Ectodermal cell (in vitro differentiated cells): ENCODE measurements around the gene SERINC2.

ENCODE experiments used
- H3K27ac ChIP-seq: 2 replicates; pipeline ENCODE4 v1.7.0; 2013; ENCODE audit warnings: mild to moderate bottlenecking, low read depth, low read length; ENCODE audit not compliant: insufficient read depth, poor library complexity, severe bottlenecking
- H3K27me3 ChIP-seq: 2 replicates; pipeline ENCODE4 v1.7.0; 2013; ENCODE audit warnings: mild to moderate bottlenecking, low read length; ENCODE audit not compliant: insufficient read depth, control insufficient read depth, poor library complexity, severe bottlenecking
- H3K36me3 ChIP-seq: one replicate; pipeline ENCODE4 v1.7.0; 2013; ENCODE audit warnings: low read length; ENCODE audit not compliant: control insufficient read depth, insufficient read depth
- H3K4me1 ChIP-seq: one replicate; pipeline ENCODE4 v1.7.0; 2013; ENCODE audit warnings: low read length; ENCODE audit not compliant: control insufficient read depth, insufficient read depth
- H3K4me3 ChIP-seq: 2 replicates; pipeline ENCODE4 v1.7.0; 2013; ENCODE audit warnings: low read depth, low read length, control low read depth; ENCODE audit not compliant: insufficient read depth
- H3K9me3 ChIP-seq: 2 replicates; pipeline ENCODE4 v1.7.0; 2013; ENCODE audit warnings: mild to moderate bottlenecking, low read length, moderate library complexity; ENCODE audit not compliant: control insufficient read depth
- WGBS, 2 experiments: methylation state at CpG; one replicate each; pipeline ENCODE4 v1.1.7; 2013; ENCODE audit warnings: missing lambda C conversion rate in 2 of 2; 5-methylcytosine and 5-hydroxymethylcytosine counted together

Gene SERINC2

GRCh38 chr1:31433396-31433930, 20.4 kb downstream of the SERINC2 start:
- WGBS, 2 experiments = 94 to 95% methylated on average over 6 of the region's 6 CpGs
- Histone ChIP-seq H3K9me3 (no peaks in the 10 kb centered on the region), H3K27me3 (no peaks in the 10 kb centered on the region), H3K4me3 (no peak overlapping the region), H3K27ac (no peak overlapping the region), H3K36me3 (no peaks in the 10 kb centered on the region), H3K4me1 (peaks cover 6% of the 10 kb centered on the region)

DNA sequence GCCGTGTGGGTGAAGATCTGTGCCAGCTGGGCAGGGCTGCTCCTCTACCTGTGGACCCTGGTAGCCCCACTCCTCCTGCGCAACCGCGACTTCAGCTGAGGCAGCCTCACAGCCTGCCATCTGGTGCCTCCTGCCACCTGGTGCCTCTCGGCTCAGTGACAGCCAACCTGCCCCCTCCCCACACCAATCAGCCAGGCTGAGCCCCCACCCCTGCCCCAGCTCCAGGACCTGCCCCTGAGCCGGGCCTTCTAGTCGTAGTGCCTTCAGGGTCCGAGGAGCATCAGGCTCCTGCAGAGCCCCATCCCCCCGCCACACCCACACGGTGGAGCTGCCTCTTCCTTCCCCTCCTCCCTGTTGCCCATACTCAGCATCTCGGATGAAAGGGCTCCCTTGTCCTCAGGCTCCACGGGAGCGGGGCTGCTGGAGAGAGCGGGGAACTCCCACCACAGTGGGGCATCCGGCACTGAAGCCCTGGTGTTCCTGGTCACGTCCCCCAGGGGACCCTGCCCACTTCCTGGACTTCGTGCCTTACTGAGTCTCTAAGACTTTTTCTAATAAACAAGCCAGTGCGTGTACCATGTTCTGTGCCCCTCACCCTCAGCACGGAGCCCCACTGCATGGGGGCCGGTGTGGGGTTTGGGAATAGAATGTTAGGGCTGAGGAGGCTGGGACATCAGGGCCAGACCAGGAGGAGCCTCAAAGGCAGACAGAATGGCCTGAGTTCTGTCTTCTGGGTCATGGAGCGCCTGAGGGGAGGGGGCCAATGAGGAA, 21.3 kb downstream of the SERINC2 start:
- Histone ChIP-seq H3K27ac (no peak overlapping the region), H3K9me3 (no peaks in the 10 kb centered on the region), H3K27me3 (no peaks in the 10 kb centered on the region), H3K36me3 (no peaks in the 10 kb centered on the region), H3K4me3 (no peak overlapping the region), H3K4me1 (peaks cover 6% of the 10 kb centered on the region)
- 55 to 58% methylated on average over 21 of the region's 21 CpGs for WGBS, 2 experiments

DNA sequence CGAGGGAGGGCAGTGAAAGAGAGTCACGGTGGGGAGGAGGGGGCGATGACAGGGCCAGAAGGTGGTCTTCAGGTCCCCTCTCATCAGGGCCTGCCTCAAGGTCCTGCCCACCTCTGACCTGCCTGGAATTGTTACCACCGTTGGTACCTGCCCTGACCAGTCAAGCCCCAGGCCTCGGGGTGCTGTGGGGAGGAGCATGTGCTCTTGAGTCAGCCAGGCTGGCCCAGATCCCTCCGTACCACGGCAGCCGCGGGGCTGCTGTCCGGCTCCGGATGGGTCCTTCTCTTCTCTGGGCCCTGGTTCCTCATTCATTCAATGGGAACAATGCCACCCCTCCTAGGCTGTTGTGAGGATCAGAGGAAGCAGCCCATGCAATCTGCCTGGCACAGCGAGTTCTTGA, 22.0 kb downstream of the SERINC2 start:
- no peaks in the 10 kb centered on the region for H3K27me3 ChIP-seq
- H3K36me3 ChIP-seq = no peaks in the 10 kb centered on the region
- no peak overlapping the region for H3K27ac ChIP-seq
- H3K4me1 ChIP-seq = peaks cover 6% of the 10 kb centered on the region
- H3K4me3 ChIP-seq = no peak overlapping the region
- H3K9me3 ChIP-seq = no peaks in the 10 kb centered on the region
- WGBS, 2 experiments = 86 to 92% methylated on average over 12 of the region's 12 CpGs

DNA sequence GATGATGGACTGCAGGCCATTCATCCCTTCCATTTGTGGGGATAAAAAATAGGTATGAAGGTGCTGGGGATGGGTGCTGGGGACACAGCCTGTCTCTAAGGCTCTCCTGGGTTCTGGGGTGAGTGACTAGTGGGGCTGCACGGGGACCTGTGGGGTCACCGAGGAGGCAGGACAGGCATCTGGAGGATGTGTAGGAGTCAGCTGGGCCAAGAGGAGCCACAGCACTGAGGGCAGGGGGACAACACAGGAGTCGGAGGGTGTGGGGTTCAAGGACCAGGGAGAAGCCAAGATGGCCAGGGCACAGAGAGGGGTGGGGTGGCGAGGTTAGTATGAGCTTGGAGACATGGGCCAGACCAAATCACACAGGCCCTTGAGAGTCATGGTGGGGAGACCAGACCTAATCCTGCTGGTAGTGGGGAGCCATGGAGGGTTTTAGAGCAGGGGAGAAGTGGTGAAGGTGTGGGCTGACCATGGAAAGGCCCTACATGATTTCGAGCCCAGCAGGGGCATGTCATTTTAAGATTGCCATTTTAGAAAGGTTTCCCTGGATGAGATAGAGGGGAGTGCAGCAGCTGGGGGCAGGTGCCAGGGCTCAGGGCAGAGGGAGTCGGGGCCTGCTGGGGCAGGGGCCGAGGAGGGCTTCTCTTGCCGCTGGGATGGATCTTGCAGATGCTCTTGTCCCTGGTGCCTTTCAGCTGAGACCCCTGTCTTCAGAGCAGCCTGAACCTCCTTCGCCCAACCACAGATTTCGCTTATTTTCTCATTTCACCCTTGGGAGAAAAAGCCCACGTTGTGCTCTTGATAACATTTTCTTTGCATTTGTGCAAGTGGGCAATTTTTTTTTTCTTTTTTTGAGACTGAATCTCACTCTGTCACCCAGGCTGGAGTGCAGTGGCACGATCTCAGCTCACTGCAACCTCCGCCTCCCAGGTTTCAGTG, 22.7 kb downstream of the SERINC2 start:
- no peaks in the 10 kb centered on the region for H3K36me3 ChIP-seq
- H3K4me1 ChIP-seq = peaks cover 6% of the 10 kb centered on the region
- H3K27ac ChIP-seq = no peak overlapping the region
- 95 to 96% methylated on average over 13 of the region's 13 CpGs for WGBS, 2 experiments
- no peak overlapping the region for H3K4me3 ChIP-seq
- H3K27me3 ChIP-seq = no peaks in the 10 kb centered on the region
- H3K9me3 ChIP-seq = no peaks in the 10 kb centered on the region

DNA sequence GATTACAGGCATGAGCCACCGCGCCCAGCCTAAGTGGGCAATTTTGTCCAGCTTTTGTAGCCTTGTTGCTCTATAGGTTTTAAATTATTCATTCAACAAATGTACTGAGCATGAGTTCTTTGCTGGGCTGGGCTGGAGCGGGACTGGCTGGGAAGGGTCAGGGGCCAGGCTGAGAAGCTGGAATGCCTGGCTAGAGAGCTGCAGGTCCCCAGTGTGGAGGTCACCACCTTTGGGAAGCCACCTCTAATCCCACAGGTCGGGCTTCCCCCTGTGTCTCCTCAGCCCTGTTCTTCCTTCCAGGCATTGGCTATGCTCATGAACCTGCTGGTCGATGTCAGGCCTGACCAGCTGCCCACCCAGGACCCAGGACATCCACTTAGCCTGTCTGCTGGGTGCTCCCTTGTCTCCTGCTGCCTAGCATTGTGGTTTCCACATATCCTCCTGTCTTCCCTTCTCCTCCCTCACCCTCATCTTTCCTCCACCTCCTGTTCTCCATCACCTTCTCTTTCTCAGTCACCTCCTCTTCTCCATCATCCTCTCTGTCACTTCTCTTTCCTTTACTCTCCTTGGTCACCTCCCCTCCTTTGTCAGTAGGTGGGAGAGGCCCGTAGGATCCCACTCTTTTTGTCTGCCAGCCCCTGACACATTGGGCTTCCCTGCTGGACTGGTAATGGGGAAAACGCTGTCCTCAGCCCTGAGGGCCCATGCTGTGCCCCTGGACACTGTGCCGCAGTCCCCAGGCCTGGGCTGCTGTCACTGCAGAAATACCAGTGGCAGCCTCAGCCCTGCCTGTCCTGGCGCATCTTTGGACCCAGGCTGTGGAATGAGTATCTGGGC, 23.8 kb downstream of the SERINC2 start:
- Histone ChIP-seq H3K4me1 (peaks cover 6% of the 10 kb centered on the region), H3K9me3 (no peaks in the 10 kb centered on the region), H3K36me3 (no peaks in the 10 kb centered on the region), H3K4me3 (no peak overlapping the region), H3K27me3 (no peaks in the 10 kb centered on the region), H3K27ac (no peak overlapping the region)
- 88 to 91% methylated on average over 9 of the region's 9 CpGs for WGBS, 2 experiments

- Histone ChIP-seq H3K27ac (no peak overlapping the region), H3K27me3 (no peaks in the 10 kb centered on the region), H3K9me3 (no peaks in the 10 kb centered on the region), H3K4me1 (peaks cover 6% of the 10 kb centered on the region), H3K36me3 (no peaks in the 10 kb centered on the region), H3K4me3 (no peak overlapping the region)
- WGBS, 2 experiments = 84 to 87% methylated on average over 11 of the region's 11 CpGs
These were observed 24.5 kb downstream of the SERINC2 start for GRCh38 chr1:31437433-31438037.

GRCh38 chr1:31439276-31439675, 26.3 kb downstream of the SERINC2 start:
- peaks cover 2% of the 10 kb centered on the region for H3K4me1 ChIP-seq
- WGBS, 2 experiments = 79 to 89% methylated on average over 3 of the region's 3 CpGs
- no peaks in the 10 kb centered on the region for H3K27me3 ChIP-seq
- no peak overlapping the region for H3K4me3 ChIP-seq
- no peak overlapping the region for H3K27ac ChIP-seq
- no peaks in the 10 kb centered on the region for H3K9me3 ChIP-seq
- H3K36me3 ChIP-seq = no peaks in the 10 kb centered on the region

GRCh38 chr1:31441073-31441472, 28.1 kb downstream of the SERINC2 start:
- Histone ChIP-seq H3K27me3 (no peaks in the 10 kb centered on the region), H3K9me3 (no peaks in the 10 kb centered on the region), H3K36me3 (no peaks in the 10 kb centered on the region), H3K27ac (no peak overlapping the region), H3K4me3 (no peak overlapping the region), H3K4me1 (no peaks in the 10 kb centered on the region)
- 94 to 95% methylated on average over 3 of the region's 3 CpGs for WGBS, 2 experiments

DNA sequence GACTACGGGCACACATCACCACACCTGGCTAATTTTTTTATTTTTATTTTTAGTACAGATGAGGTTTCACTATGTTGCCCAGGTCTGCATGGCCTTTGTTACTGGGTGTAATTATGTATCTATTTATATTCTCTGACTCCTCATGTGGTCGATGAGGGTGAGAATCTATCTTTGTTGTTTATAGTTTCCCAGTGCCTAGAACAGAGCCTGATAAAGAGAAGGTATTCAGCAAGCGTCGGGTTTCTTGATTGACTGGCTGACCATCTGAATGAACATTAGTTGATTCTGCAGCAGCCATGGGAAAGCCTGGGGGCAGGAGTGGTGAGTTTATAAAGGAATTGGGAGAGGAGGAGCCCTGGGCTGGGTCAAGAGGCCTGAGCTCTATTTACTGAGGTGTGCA, 28.5 kb downstream of the SERINC2 start:
- H3K4me1 ChIP-seq = no peaks in the 10 kb centered on the region
- no peaks in the 10 kb centered on the region for H3K36me3 ChIP-seq
- no peaks in the 10 kb centered on the region for H3K27me3 ChIP-seq
- H3K4me3 ChIP-seq = no peak overlapping the region
- H3K9me3 ChIP-seq = no peaks in the 10 kb centered on the region
- H3K27ac ChIP-seq = no peak overlapping the region
- WGBS, 2 experiments = 88 to 94% methylated on average over 4 of the region's 4 CpGs
